ENCODE measurements around the gene VEGFB.

The VEGFB gene

DNA sequence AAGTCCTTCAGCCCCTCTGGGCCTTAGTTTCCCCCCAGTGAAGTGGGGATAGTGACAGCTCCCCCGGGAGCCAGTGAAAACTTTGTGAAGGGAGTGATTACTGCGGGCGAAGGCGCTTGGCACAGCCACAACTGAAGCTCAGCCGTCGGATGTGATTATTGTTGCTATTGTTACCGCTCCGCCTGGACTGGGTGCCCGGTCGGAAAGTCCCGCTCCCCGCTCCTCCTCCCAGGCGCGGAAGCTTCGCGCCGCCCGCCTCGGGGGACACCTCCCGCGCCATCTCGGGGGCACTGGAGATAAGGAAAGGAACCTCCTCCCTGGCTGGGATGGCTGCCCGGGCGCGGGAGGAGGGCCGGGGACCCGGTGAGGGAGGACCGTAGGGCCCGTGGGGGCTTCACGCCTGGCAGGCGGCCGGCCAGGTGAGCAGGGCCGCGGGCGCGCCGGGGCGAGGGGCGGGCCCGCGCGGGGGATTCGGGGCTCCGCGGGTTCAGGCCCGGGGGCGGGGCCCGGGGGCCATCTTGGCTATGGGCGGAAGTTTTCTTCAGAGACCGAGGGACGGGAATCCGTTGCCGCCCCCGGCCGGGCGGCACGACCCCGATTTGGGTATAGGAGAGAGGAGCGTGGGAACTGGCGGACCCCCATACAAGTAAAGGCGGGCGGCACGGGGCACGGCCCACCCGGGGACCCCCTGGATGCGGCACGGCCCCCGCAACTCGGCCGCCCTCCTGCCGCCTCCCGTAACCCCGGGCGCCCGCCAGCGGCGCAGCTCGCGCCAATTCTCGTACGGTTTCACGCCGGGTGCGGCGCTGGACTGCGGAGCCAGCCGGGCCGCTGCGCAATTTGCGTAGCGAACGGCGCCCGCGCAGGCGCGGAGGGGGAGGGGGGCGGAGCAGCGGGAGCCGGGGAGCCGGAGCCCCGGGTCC, 50.8 kb downstream of the VEGFB start, which contains the start of gene GPR137:
TSS of gene GPR137 (plus strand) at position 887 of the 923 bp plus-strand sequence. CDS start 677 bp downstream, outside the sequence.
- DNase-seq, result peak; percentile 89 to 93

DNA sequence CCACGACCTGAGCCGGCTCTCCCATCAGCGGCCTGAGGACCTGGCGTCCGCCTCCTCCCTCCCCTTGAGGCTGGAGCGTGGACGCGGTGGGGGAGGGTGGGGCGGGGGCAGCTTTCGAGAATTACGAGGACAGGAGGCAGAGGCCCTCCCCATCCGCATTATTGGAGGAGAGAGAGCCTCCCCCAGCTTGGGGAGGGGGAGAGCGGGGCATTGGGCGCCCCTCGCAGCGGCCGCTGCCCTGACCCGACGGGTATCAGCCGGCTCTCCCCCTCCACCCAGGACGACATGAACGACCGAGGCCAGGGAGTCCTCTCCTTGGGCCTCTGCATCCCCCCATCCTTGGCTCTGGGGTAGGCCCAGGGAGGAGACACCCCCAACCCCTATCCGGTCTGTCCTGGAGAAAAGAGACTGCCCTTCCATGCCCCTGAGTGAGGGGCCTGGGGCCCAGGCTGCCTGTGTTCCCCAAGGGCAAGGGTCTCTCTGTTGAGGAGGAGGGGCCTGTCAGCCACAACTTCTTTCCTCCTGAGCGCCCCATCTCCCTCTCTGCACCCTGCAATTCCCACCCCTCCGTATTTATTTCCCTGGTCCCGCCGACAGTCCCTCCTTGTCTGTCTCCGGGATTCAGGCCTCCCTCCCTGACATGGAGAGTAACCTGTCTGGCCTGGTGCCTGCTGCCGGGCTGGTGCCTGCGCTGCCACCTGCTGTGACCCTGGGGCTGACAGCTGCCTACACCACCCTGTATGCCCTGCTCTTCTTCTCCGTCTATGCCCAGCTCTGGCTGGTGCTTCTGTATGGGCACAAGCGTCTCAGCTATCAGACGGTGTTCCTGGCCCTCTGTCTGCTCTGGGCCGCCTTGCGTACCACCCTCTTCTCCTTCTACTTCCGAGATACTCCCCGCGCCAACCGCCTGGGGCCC, 51.8 kb downstream of the VEGFB start:
- no peak for DNase-seq

DNA sequence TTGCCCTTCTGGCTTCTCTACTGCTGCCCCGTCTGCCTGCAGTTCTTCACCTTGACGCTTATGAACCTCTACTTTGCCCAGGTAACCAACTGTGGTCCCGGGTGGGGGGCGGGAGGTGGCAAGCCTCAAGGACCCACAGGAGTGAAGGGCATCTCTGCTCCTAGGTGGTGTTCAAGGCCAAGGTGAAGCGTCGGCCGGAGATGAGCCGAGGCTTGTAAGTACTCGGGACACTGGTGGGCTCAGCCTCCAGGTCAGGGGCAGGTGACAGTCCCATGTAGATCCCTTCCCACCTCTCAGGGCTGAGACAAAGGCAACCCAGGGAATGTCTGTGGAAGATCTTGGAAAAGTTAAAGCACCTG, 52.4 kb downstream of the VEGFB start:
- no peak for DNase-seq

DNA sequence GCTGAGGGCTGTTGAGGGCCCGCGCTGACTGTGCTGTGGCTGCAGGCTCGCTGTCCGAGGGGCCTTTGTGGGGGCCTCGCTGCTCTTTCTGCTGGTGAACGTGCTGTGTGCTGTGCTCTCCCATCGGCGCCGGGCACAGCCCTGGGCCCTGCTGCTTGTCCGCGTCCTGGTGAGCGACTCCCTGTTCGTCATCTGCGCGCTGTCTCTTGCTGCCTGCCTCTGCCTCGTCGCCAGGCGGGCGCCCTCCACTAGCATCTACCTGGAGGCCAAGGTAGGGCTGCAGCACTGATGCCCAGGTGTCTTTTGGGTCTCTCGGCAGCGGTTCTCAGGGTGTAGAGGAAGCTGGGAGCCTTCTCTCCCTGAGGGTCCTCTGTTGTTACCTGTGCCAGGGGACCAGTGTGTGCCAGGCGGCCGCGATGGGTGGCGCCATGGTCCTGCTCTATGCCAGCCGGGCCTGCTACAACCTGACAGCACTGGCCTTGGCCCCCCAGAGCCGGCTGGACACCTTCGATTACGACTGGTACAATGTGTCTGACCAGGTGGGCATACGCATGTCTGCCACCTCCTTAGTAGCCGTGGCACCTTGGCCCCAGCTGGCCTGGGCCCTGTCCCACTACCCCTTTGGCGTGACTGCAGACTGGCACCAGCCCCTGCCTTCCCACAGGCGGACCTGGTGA, 53.4 kb downstream of the VEGFB start:
- no peak for DNase-seq

DNA sequence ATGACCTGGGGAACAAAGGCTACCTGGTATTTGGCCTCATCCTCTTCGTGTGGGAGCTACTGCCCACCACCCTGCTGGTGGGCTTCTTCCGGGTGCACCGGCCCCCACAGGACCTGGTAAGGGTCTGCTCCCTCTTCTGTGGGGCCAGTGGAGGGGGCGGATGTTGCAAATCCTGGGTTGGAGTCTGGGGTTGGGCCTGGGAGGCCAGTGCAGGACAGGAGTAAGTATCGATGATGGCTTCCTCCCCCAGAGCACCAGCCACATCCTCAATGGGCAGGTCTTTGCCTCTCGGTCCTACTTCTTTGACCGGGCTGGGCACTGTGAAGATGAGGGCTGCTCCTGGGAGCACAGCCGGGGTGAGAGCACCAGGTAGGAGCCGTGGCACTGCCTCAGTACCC, 54.0 kb downstream of the VEGFB start:
- DNase-seq, result no peak

Data from CD4-positive, alpha-beta T cell treated with Interferon alpha-2 for 1 hour (primary cell).